ENCODE data around the gene MAFG.

DNA sequence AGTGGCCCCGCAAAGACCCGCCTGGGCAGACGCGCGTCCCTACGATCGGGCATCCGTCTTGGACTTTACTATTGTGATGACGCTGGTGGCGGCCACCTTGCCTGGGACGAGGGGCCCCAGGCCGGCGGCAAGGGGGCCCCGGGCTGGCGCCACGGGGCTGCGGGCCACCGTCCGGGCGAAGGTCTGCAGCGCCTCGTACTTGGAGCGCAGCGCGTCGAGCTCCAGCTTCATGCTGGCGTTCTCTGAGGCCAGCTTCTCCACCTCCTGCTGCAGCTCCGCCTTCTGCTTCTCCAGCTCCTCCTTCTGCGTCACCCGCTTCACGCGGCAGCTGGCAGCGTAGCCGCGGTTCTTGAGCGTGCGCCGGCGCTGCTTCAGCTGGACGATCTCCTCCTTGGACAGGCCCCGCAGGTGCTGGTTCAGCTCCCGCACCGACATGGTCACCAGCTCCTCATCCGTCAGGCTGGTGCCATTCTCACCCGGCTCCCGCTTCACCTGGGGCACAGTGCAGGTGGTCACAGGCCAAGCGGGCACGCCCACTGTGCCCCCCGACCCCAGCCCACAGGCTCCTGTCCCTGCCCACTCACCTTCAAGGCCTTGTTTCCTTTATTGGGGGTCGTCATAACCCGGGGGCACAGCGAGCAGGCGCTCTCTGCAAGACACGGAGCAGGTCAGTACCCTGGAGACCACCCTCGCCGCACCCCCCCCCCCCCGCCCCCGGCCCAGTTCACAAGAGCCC is 4.8 kb downstream of the MAFG start:
- TF ChIP-seq EZH2 (IDR thresholded peaks at IDR 0.05; ENCODE audit: low read length, missing control alignments), result no peak
- TF ChIP-seq, protein P1, sequence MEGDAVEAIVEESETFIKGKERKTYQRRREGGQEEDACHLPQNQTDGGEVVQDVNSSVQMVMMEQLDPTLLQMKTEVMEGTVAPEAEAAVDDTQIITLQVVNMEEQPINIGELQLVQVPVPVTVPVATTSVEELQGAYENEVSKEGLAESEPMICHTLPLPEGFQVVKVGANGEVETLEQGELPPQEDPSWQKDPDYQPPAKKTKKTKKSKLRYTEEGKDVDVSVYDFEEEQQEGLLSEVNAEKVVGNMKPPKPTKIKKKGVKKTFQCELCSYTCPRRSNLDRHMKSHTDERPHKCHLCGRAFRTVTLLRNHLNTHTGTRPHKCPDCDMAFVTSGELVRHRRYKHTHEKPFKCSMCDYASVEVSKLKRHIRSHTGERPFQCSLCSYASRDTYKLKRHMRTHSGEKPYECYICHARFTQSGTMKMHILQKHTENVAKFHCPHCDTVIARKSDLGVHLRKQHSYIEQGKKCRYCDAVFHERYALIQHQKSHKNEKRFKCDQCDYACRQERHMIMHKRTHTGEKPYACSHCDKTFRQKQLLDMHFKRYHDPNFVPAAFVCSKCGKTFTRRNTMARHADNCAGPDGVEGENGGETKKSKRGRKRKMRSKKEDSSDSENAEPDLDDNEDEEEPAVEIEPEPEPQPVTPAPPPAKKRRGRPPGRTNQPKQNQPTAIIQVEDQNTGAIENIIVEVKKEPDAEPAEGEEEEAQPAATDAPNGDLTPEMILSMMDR (conservative IDR thresholded peaks at IDR 0.05 in 1 of 2, IDR thresholded peaks at IDR 0.05 in 1 of 2; ENCODE audit: low read depth in 1 of 2, low read length in 2 of 2), result no peak

Measured in fibroblast of lung (primary cell).